ENCODE results near the gene COL4A4. TPM values are rescaled to one million over a fixed set of nuclear protein-coding genes. Genes with fewer than 3 reads are reported as not detected.

Gene COL4A4
- total RNA-seq, 1 donor from 2014 or later: not detected

GRCh38 chr2:227054006-227054405 is 110.0 kb downstream of the COL4A4 start:
- H3K27ac Mint-ChIP-seq: no peak overlapping the region
- H3K4me3 Mint-ChIP-seq: no peak overlapping the region
- peaks cover 1% of the 10 kb centered on the region for H3K27me3 Mint-ChIP-seq
- no peaks in the 10 kb centered on the region for H3K9me3 Mint-ChIP-seq
- DNase-seq: no peak
- H3K36me3 Mint-ChIP-seq (ENCODE audit: low read depth): no peaks in the 10 kb centered on the region
- no peaks in the 10 kb centered on the region for H3K4me1 Mint-ChIP-seq
- intact Hi-C loops (cut with micrococcal nuclease): no loop called here

GRCh38 chr2:227052879-227053278 is 111.1 kb downstream of the COL4A4 start:
- Mint-ChIP-seq H3K9me3 (no peaks in the 10 kb centered on the region), H3K4me1 (no peaks in the 10 kb centered on the region), H3K4me3 (no peak overlapping the region), H3K36me3 (ENCODE audit: low read depth) (no peaks in the 10 kb centered on the region), H3K27ac (no peak overlapping the region), H3K27me3 (peaks cover 1% of the 10 kb centered on the region)
- intact Hi-C loops (cut with micrococcal nuclease): no loop called here
- DNase-seq: no peak

GRCh38 chr2:227043981-227044380 is 120.0 kb downstream of the COL4A4 start:
- intact Hi-C loops (cut with micrococcal nuclease): no loop called here
- H3K27me3 Mint-ChIP-seq: peaks cover 8% of the 10 kb centered on the region
- no peaks in the 10 kb centered on the region for H3K36me3 Mint-ChIP-seq (ENCODE audit: low read depth)
- H3K9me3 Mint-ChIP-seq: no peaks in the 10 kb centered on the region
- no peak for DNase-seq
- H3K27ac Mint-ChIP-seq: no peak overlapping the region
- H3K4me1 Mint-ChIP-seq: no peaks in the 10 kb centered on the region
- no peak overlapping the region for H3K4me3 Mint-ChIP-seq

- no peak for DNase-seq
- no peak overlapping the region for H3K4me3 Mint-ChIP-seq
- H3K27ac Mint-ChIP-seq: no peak overlapping the region
- intact Hi-C loops (cut with micrococcal nuclease): no loop called here
- no peaks in the 10 kb centered on the region for H3K9me3 Mint-ChIP-seq
- peaks cover 12% of the 10 kb centered on the region for H3K27me3 Mint-ChIP-seq
- no peaks in the 10 kb centered on the region for H3K36me3 Mint-ChIP-seq (ENCODE audit: low read depth)
- no peaks in the 10 kb centered on the region for H3K4me1 Mint-ChIP-seq
These were observed 125.3 kb downstream of the COL4A4 start for GRCh38 chr2:227038550-227039189.

GRCh38 chr2:227036527-227036926 is 127.5 kb downstream of the COL4A4 start:
- peaks cover 13% of the 10 kb centered on the region for H3K27me3 Mint-ChIP-seq
- no peak for DNase-seq
- H3K9me3 Mint-ChIP-seq: no peaks in the 10 kb centered on the region
- H3K27ac Mint-ChIP-seq: no peak overlapping the region
- no peaks in the 10 kb centered on the region for H3K36me3 Mint-ChIP-seq (ENCODE audit: low read depth)
- intact Hi-C loops (cut with micrococcal nuclease): no loop called here
- no peaks in the 10 kb centered on the region for H3K4me1 Mint-ChIP-seq
- no peak overlapping the region for H3K4me3 Mint-ChIP-seq

- H3K27me3 Mint-ChIP-seq: peaks cover 13% of the 10 kb centered on the region
- no peaks in the 10 kb centered on the region for H3K36me3 Mint-ChIP-seq (ENCODE audit: low read depth)
- no peaks in the 10 kb centered on the region for H3K9me3 Mint-ChIP-seq
- H3K27ac Mint-ChIP-seq: no peak overlapping the region
- intact Hi-C loops (cut with micrococcal nuclease): no loop called here
- no peak overlapping the region for H3K4me3 Mint-ChIP-seq
- no peaks in the 10 kb centered on the region for H3K4me1 Mint-ChIP-seq
- no peak for DNase-seq
These were observed 128.2 kb downstream of the COL4A4 start for GRCh38 chr2:227035711-227036367.

- Mint-ChIP-seq H3K4me1 (no peaks in the 10 kb centered on the region), H3K27me3 (peaks cover 9% of the 10 kb centered on the region), H3K4me3 (no peak overlapping the region), H3K9me3 (peaks cover 5% of the 10 kb centered on the region), H3K36me3 (ENCODE audit: low read depth) (no peaks in the 10 kb centered on the region), H3K27ac (no peak overlapping the region)
- intact Hi-C loops (cut with micrococcal nuclease): no loop called here
- peak; percentile 68 for DNase-seq
These were observed 130.4 kb downstream of the COL4A4 start for GRCh38 chr2:227033471-227034148.

- no peak for DNase-seq
- peaks cover 3% of the 10 kb centered on the region for H3K27me3 Mint-ChIP-seq
- no peak overlapping the region for H3K4me3 Mint-ChIP-seq
- intact Hi-C loops (cut with micrococcal nuclease): no loop called here
- no peak overlapping the region for H3K27ac Mint-ChIP-seq
- H3K4me1 Mint-ChIP-seq: no peaks in the 10 kb centered on the region
- H3K9me3 Mint-ChIP-seq: peaks cover 5% of the 10 kb centered on the region
- no peaks in the 10 kb centered on the region for H3K36me3 Mint-ChIP-seq (ENCODE audit: low read depth)
These were observed 132.6 kb downstream of the COL4A4 start for GRCh38 chr2:227031379-227031778.

- Mint-ChIP-seq H3K27ac (no peak overlapping the region), H3K36me3 (ENCODE audit: low read depth) (no peaks in the 10 kb centered on the region), H3K27me3 (peaks cover 3% of the 10 kb centered on the region), H3K4me1 (no peaks in the 10 kb centered on the region), H3K9me3 (peaks cover 5% of the 10 kb centered on the region), H3K4me3 (no peak overlapping the region)
- intact Hi-C loops (cut with micrococcal nuclease): no loop called here
- no peak for DNase-seq
These were observed 133.2 kb downstream of the COL4A4 start for GRCh38 chr2:227030789-227031188.

GRCh38 chr2:227029426-227030105 is 134.4 kb downstream of the COL4A4 start:
- H3K27me3 Mint-ChIP-seq: peaks cover 3% of the 10 kb centered on the region
- intact Hi-C loops (cut with micrococcal nuclease): no loop called here
- H3K27ac Mint-ChIP-seq: no peak overlapping the region
- no peaks in the 10 kb centered on the region for H3K36me3 Mint-ChIP-seq (ENCODE audit: low read depth)
- H3K9me3 Mint-ChIP-seq: peaks cover 5% of the 10 kb centered on the region
- H3K4me1 Mint-ChIP-seq: no peaks in the 10 kb centered on the region
- H3K4me3 Mint-ChIP-seq: no peak overlapping the region
- no peak for DNase-seq

GRCh38 chr2:227025510-227025909 is 138.5 kb downstream of the COL4A4 start:
- H3K4me1 Mint-ChIP-seq: no peaks in the 10 kb centered on the region
- H3K9me3 Mint-ChIP-seq: peaks cover 2% of the 10 kb centered on the region
- no peak overlapping the region for H3K27ac Mint-ChIP-seq
- DNase-seq: no peak
- intact Hi-C loops (cut with micrococcal nuclease): no loop called here
- no peaks in the 10 kb centered on the region for H3K27me3 Mint-ChIP-seq
- no peaks in the 10 kb centered on the region for H3K36me3 Mint-ChIP-seq (ENCODE audit: low read depth)
- H3K4me3 Mint-ChIP-seq: no peak overlapping the region

GRCh38 chr2:227022608-227023007 is 141.4 kb downstream of the COL4A4 start:
- Mint-ChIP-seq H3K9me3 (no peaks in the 10 kb centered on the region), H3K4me3 (no peak overlapping the region), H3K4me1 (no peaks in the 10 kb centered on the region), H3K27ac (no peak overlapping the region), H3K36me3 (ENCODE audit: low read depth) (no peaks in the 10 kb centered on the region), H3K27me3 (no peaks in the 10 kb centered on the region)
- no peak for DNase-seq
- intact Hi-C loops (cut with micrococcal nuclease): no loop called here

GRCh38 chr2:227020416-227020815 is 143.6 kb downstream of the COL4A4 start:
- H3K4me1 Mint-ChIP-seq: no peaks in the 10 kb centered on the region
- no peaks in the 10 kb centered on the region for H3K9me3 Mint-ChIP-seq
- no peak overlapping the region for H3K4me3 Mint-ChIP-seq
- no peak overlapping the region for H3K27ac Mint-ChIP-seq
- no peak for DNase-seq
- no peaks in the 10 kb centered on the region for H3K36me3 Mint-ChIP-seq (ENCODE audit: low read depth)
- intact Hi-C loops (cut with micrococcal nuclease): no loop called here
- H3K27me3 Mint-ChIP-seq: no peaks in the 10 kb centered on the region

- Mint-ChIP-seq H3K27ac (no peak overlapping the region), H3K4me3 (no peak overlapping the region), H3K27me3 (no peaks in the 10 kb centered on the region), H3K4me1 (no peaks in the 10 kb centered on the region), H3K9me3 (no peaks in the 10 kb centered on the region), H3K36me3 (ENCODE audit: low read depth) (no peaks in the 10 kb centered on the region)
- intact Hi-C loops (cut with micrococcal nuclease): no loop called here
- DNase-seq: no peak
These were observed 147.1 kb downstream of the COL4A4 start for GRCh38 chr2:227016894-227017293.

Data from activated CD4-positive, alpha-beta T cell treated with anti-CD3 and anti-CD28 coated beads, Interleukin-2, amount 10 ng/mL, durations not matched to agents 24 days and 14 days (primary cell).